Skeletal muscle tissue (tissue), 4 donors: ENCODE results near the gene FANCG. TPM values are rescaled to one million over a fixed set of nuclear protein-coding genes. Genes with fewer than 3 reads are reported as not detected.

Experiments
- H3K27ac ChIP-seq: one replicate; pipeline ENCODE4 v1.7.0; 2013; ENCODE audit warnings: mild to moderate bottlenecking, low read depth, low read length, inconsistent platforms
- H3K27me3 ChIP-seq, 3 donors: one replicate each; pipeline ENCODE4 v1.7.0; 2013; ENCODE audit warnings: low read length in 3 of 3; ENCODE audit not compliant: control insufficient read depth in 3 of 3, insufficient read depth in 3 of 3
- H3K36me3 ChIP-seq, 3 donors: one replicate each; pipeline ENCODE4 v1.7.0; 2013; ENCODE audit warnings: low read length in 3 of 3; ENCODE audit not compliant: control insufficient read depth in 3 of 3, insufficient read depth in 3 of 3
- H3K4me1 ChIP-seq, 3 donors: one replicate each; pipeline ENCODE4 v1.7.0; 2013; ENCODE audit warnings: low read length in 3 of 3, mild to moderate bottlenecking in 3 of 3; ENCODE audit not compliant: control insufficient read depth in 3 of 3, insufficient read depth in 3 of 3
- H3K4me3 ChIP-seq, 3 donors: one replicate each; pipeline ENCODE4 v1.7.0; 2013; ENCODE audit warnings: low read length in 3 of 3
- H3K9ac ChIP-seq, 3 donors: one replicate each; pipeline ENCODE4 v1.7.0; 2013; ENCODE audit warnings: low read length in 3 of 3, mild to moderate bottlenecking in 3 of 3, moderate library complexity in 2 of 3, low read depth in 1 of 3
- H3K9me3 ChIP-seq, 3 donors: one replicate each; pipeline ENCODE4 v1.7.0; 2013; ENCODE audit warnings: low read length in 3 of 3; ENCODE audit not compliant: control insufficient read depth in 3 of 3
- total RNA-seq: library from RNA; depleted of rRNA; stranded (reverse); fragments of >200 nt; gene quantifications from one replicate; pipeline ENCODE4 v1.2.3, GENCODE V29; 2014
- donor health status: Osteomylitis.

Gene FANCG
- total RNA-seq, 1 donor from 2014 or later: 14.6 TPM

GRCh38 chr9:35111001-35111933, 31.5 kb upstream of the FANCG start:
- Histone ChIP-seq H3K4me1 (peaks cover 38 to 56% (median 47%) of the 10 kb centered on the region in 3 donors), H3K36me3 (peaks cover 14 to 16% (median 15%) of the 10 kb centered on the region in 3 donors), H3K27me3 (no peaks in the 10 kb centered on the region), H3K9me3 (no peaks in the 10 kb centered on the region), H3K27ac (peak overlapping the region; percentile 98), H3K4me3 (peak overlapping the region; percentile 85 to 87 (median 85)), H3K9ac (peak overlapping the region; percentile 88 to 96 (median 94))

GRCh38 chr9:35110327-35110761, 30.6 kb upstream of the FANCG start:
- no peaks in the 10 kb centered on the region for H3K9me3 ChIP-seq
- peaks cover 23 to 25% (median 23%) of the 10 kb centered on the region in 3 donors for H3K36me3 ChIP-seq
- H3K27ac ChIP-seq: peak overlapping the region; percentile 98
- no peaks in the 10 kb centered on the region for H3K27me3 ChIP-seq
- H3K4me1 ChIP-seq: peaks cover 35 to 49% (median 42%) of the 10 kb centered on the region in 3 donors
- peak overlapping the region; percentile 88 to 96 (median 94) for H3K9ac ChIP-seq
- H3K4me3 ChIP-seq: peak overlapping the region; percentile 85 to 87 (median 85)

- Histone ChIP-seq H3K9me3 (no peaks in the 10 kb centered on the region), H3K9ac (peak overlapping the region in 1 of 3 donors; percentile 25), H3K4me1 (peaks cover 27 to 36% (median 31%) of the 10 kb centered on the region in 3 donors), H3K27me3 (no peaks in the 10 kb centered on the region), H3K36me3 (peaks cover 35% of the 10 kb centered on the region in 3 donors), H3K27ac (no peak overlapping the region), H3K4me3 (no peak overlapping the region)
Measured at GRCh38 chr9:35108946-35109575, 29.3 kb upstream of the FANCG start.

- Histone ChIP-seq H3K4me1 (peaks cover 28 to 39% (median 30%) of the 10 kb centered on the region in 3 donors), H3K27ac (no peak overlapping the region), H3K36me3 (peaks cover 35% of the 10 kb centered on the region in 3 donors), H3K4me3 (no peak overlapping the region), H3K9ac (peak overlapping the region in 1 of 3 donors; percentile 25), H3K9me3 (no peaks in the 10 kb centered on the region), H3K27me3 (no peaks in the 10 kb centered on the region)
Measured at GRCh38 chr9:35108461-35108860, 28.7 kb upstream of the FANCG start.

GRCh38 chr9:35107297-35108290, 27.9 kb upstream of the FANCG start:
- Histone ChIP-seq H3K27me3 (no peaks in the 10 kb centered on the region), H3K27ac (no peak overlapping the region), H3K9me3 (no peaks in the 10 kb centered on the region), H3K4me3 (no peak overlapping the region), H3K9ac (no peak overlapping the region), H3K36me3 (peaks cover 35% of the 10 kb centered on the region in 3 donors), H3K4me1 (peaks cover 32 to 37% (median 32%) of the 10 kb centered on the region in 3 donors)

GRCh38 chr9:35106343-35106730, 26.6 kb upstream of the FANCG start:
- peaks cover 38 to 41% (median 39%) of the 10 kb centered on the region in 3 donors for H3K36me3 ChIP-seq
- no peak overlapping the region for H3K9ac ChIP-seq
- peaks cover 35 to 39% (median 35%) of the 10 kb centered on the region in 3 donors for H3K4me1 ChIP-seq
- no peak overlapping the region for H3K27ac ChIP-seq
- no peaks in the 10 kb centered on the region for H3K27me3 ChIP-seq
- H3K4me3 ChIP-seq: no peak overlapping the region
- no peaks in the 10 kb centered on the region for H3K9me3 ChIP-seq

GRCh38 chr9:35105571-35106342, 26.0 kb upstream of the FANCG start:
- peaks cover 30 to 38% (median 34%) of the 10 kb centered on the region in 3 donors for H3K4me1 ChIP-seq
- no peak overlapping the region for H3K9ac ChIP-seq
- no peak overlapping the region for H3K27ac ChIP-seq
- peaks cover 44 to 45% (median 45%) of the 10 kb centered on the region in 3 donors for H3K36me3 ChIP-seq
- H3K27me3 ChIP-seq: no peaks in the 10 kb centered on the region
- no peaks in the 10 kb centered on the region for H3K9me3 ChIP-seq
- no peak overlapping the region for H3K4me3 ChIP-seq

GRCh38 chr9:35105126-35105525, 25.4 kb upstream of the FANCG start:
- Histone ChIP-seq H3K9me3 (no peaks in the 10 kb centered on the region), H3K4me3 (no peak overlapping the region), H3K27ac (no peak overlapping the region), H3K36me3 (peaks cover 50 to 51% (median 51%) of the 10 kb centered on the region in 3 donors), H3K4me1 (peaks cover 24 to 32% (median 28%) of the 10 kb centered on the region in 3 donors), H3K9ac (no peak overlapping the region), H3K27me3 (no peaks in the 10 kb centered on the region)

- Histone ChIP-seq H3K4me1 (peaks cover 22 to 26% (median 25%) of the 10 kb centered on the region in 3 donors), H3K9ac (no peak overlapping the region), H3K27ac (no peak overlapping the region), H3K36me3 (peaks cover 56% of the 10 kb centered on the region in 3 donors), H3K4me3 (no peak overlapping the region), H3K9me3 (no peaks in the 10 kb centered on the region), H3K27me3 (no peaks in the 10 kb centered on the region)
Measured at GRCh38 chr9:35104586-35104985, 24.8 kb upstream of the FANCG start.
